ENCODE measurements around the gene AIG1.

- TF ChIP-seq CTCF (conservative IDR thresholded peaks at IDR 0.05; ENCODE audit: low read depth, low read length) (no peak), USF2 (IDR thresholded peaks at IDR 0.05; ENCODE audit: low read depth, low read length) (no peak), CEBPB (IDR thresholded peaks at IDR 0.05; ENCODE audit: low read depth, low read length) (no peak), POLR2A (IDR thresholded peaks at IDR 0.05; ENCODE audit: low read depth, low read length) (no peak), MAZ (IDR thresholded peaks at IDR 0.05; ENCODE audit: borderline replicate concordance, low read depth, low read length) (no peak), BHLHE40 (IDR thresholded peaks at IDR 0.05; ENCODE audit: low read depth, low read length) (no peak), RCOR1 (IDR thresholded peaks at IDR 0.05; ENCODE audit: insufficient replicate concordance, low read length) (no peak), MXI1 (IDR thresholded peaks at IDR 0.05; ENCODE audit: borderline replicate concordance, low read depth, low read length) (no peak), RAD21 (IDR thresholded peaks at IDR 0.05; ENCODE audit: low read length) (no peak), RFX5 (IDR thresholded peaks at IDR 0.05; ENCODE audit: low read depth, low read length) (no peak), ELK1 (IDR thresholded peaks at IDR 0.05; ENCODE audit: borderline replicate concordance, low read depth, low read length) (no peak), MAFK (IDR thresholded peaks at IDR 0.05; ENCODE audit: low read depth, low read length) (no peak)
These were observed 65.3 kb downstream of the AIG1 start for GRCh38 chr6:143125864-143126573.
